GM12872 (cell line): Measurements from ENCODE around the gene GKAP1.

Experiments used
- CTCF ChIP-seq: IDR thresholded peaks from 3 replicates; pipeline ENCODE4 v1.5.1; 2011; ENCODE audit warnings: low read depth, mild to moderate bottlenecking, low read length, moderate library complexity; ENCODE audit not compliant: insufficient read depth

Gene GKAP1

GRCh38 chr9:83706676-83707517 lies 110.7 kb downstream of the GKAP1 start:
- TF ChIP-seq CTCF, result no peak

- TF ChIP-seq CTCF, result no peak
Observed at GRCh38 chr9:83701769-83702168, 115.8 kb downstream of the GKAP1 start.

- TF ChIP-seq CTCF, result no peak
Observed at GRCh38 chr9:83701286-83701685, 116.3 kb downstream of the GKAP1 start.

GRCh38 chr9:83699615-83700014 lies 118.0 kb downstream of the GKAP1 start:
- no peak for TF ChIP-seq CTCF

- no peak for TF ChIP-seq CTCF
Observed at GRCh38 chr9:83698976-83699585, 118.5 kb downstream of the GKAP1 start.

- no peak for TF ChIP-seq CTCF
Observed at GRCh38 chr9:83691492-83691891, 126.1 kb downstream of the GKAP1 start.
